HCT116 (cell line): ENCODE measurements around the gene HS6ST1.

Experiments used
- CTCF ChIP-seq, 3 experiments: fragments of 200-600 bp in 1 of 3; sonication (generic) in 1 of 3; IDR thresholded peaks in 2 of 3; conservative IDR thresholded peaks in 1 of 3; 2 replicates each; pipeline ENCODE4 v1.5.1; 2012 to 2017; ENCODE audit warnings: low read depth in 2 of 3, low read length in 2 of 3, antibody characterized with exemption in 1 of 3, borderline replicate concordance in 1 of 3, control low read depth in 1 of 3, mild to moderate bottlenecking in 1 of 3, mixed read lengths in 1 of 3, mixed run types in 1 of 3, moderate library complexity in 1 of 3; ENCODE audit not compliant: insufficient read depth in 1 of 3
- EGR1 ChIP-seq: IDR thresholded peaks from 2 replicates; pipeline ENCODE4 v1.6.1; 2012; ENCODE audit warnings: low read depth
- EZH2 ChIP-seq: fragments of 200-600 bp; sonication (generic); IDR thresholded peaks from 2 replicates; pipeline ENCODE4 v1.6.1; 2017; ENCODE audit warnings: antibody characterized with exemption, mixed run types
- POLR2A ChIP-seq: IDR thresholded peaks from 2 replicates; pipeline ENCODE4 v1.7.0; 2011; ENCODE audit warnings: borderline replicate concordance; ENCODE audit not compliant: insufficient read depth, insufficient read length; ENCODE audit errors: extremely low read depth
- POLR2AphosphoS5 ChIP-seq: IDR thresholded peaks from 2 replicates; pipeline ENCODE4 v1.6.1; 2011; ENCODE audit warnings: mild to moderate bottlenecking, low read depth, low read length, moderate library complexity
- YY1 ChIP-seq: IDR thresholded peaks from 2 replicates; pipeline ENCODE4 v1.6.1; 2011; ENCODE audit warnings: low read length, low read depth, moderate library complexity, mild to moderate bottlenecking; ENCODE audit not compliant: insufficient replicate concordance; ENCODE audit errors: extremely low read depth
- ZBTB33 ChIP-seq: IDR thresholded peaks from 2 replicates; pipeline ENCODE4 v1.6.1; 2011; ENCODE audit warnings: mild to moderate bottlenecking, low read length, moderate library complexity; ENCODE audit not compliant: insufficient replicate concordance; ENCODE audit errors: extremely low read depth

- TF ChIP-seq POLR2AphosphoS5: no peak
- no peak for TF ChIP-seq CTCF (IDR thresholded peaks at IDR 0.05 in 2 of 3, conservative IDR thresholded peaks at IDR 0.05 in 1 of 3; ENCODE audit: borderline replicate concordance in 1 of 3, insufficient read depth in 1 of 3, low read depth in 2 of 3, low read length in 2 of 3)
- no peak for TF ChIP-seq EZH2
- TF ChIP-seq EGR1: no peak
- no peak for TF ChIP-seq YY1
- TF ChIP-seq POLR2A: no peak
- TF ChIP-seq ZBTB33: no peak
Observed at GRCh38 chr2:128291161-128291843, 27.4 kb downstream of the HS6ST1 start.
